Thyroid gland (tissue), 4 donors: ENCODE measurements around the gene CTNNBL1.

Experiments
- POLR2A ChIP-seq, 2 donors: fragments of 450-650 bp; IDR thresholded peaks; one replicate each; pipeline ENCODE4 v1.6.1; 2017; ENCODE audit warnings: antibody characterized with exemption in 2 of 2, mild to moderate bottlenecking in 2 of 2, moderate library complexity in 1 of 2
- TF ChIP-seq, protein P1 (sequence below), 6 experiments: fragments of 200-600 bp in 3 of 6; fragments of 450-650 bp in 3 of 6; sonication (generic) in 3 of 6; IDR thresholded peaks; one replicate each; pipeline ENCODE4 v1.5.1; 2016 to 2019; ENCODE audit warnings: antibody characterized with exemption in 6 of 6, mild to moderate bottlenecking in 2 of 6, inconsistent platforms in 1 of 6, moderate library complexity in 1 of 6

DNA sequence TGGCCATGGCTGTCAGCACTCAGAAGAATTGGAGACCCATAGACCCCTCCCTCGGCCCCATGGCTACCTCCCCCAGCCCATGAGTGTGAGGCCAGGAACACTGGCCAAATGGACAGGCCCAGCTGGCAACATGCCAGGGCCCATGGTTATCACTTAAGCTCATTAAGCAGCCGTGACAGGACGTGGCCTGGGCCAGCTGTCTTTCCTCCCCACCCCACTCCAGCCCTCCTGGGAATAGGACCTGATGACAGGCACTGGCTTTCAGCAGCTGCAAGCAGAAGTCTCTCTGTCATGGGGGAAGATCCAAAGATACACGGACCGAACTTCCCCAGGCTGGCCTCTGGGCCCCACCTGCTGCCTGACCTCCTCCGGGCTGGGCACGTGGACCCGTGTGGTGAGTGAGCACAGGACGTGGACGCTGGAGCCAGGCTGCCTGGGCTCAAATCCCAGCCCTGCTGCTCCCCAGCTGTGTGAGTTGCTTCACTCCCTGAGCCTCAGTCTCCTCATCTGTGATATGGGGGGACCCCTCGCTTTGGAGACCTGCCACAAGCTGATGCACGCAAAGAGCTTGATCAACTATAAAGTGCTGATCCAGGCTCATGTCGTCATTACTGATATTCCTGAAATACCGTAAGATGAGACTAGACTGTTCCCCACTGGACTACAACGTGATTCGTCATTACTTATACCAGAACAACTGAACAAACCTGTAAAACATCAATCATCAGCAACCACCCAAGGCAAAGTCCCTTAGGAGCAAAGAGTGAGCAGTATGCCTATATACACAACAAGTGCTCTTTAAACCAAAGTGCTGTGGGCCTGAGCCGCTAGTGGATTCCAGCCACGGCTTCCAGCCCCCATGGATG is 187.1 kb downstream of the CTNNBL1 start:
- TF ChIP-seq, protein P1, sequence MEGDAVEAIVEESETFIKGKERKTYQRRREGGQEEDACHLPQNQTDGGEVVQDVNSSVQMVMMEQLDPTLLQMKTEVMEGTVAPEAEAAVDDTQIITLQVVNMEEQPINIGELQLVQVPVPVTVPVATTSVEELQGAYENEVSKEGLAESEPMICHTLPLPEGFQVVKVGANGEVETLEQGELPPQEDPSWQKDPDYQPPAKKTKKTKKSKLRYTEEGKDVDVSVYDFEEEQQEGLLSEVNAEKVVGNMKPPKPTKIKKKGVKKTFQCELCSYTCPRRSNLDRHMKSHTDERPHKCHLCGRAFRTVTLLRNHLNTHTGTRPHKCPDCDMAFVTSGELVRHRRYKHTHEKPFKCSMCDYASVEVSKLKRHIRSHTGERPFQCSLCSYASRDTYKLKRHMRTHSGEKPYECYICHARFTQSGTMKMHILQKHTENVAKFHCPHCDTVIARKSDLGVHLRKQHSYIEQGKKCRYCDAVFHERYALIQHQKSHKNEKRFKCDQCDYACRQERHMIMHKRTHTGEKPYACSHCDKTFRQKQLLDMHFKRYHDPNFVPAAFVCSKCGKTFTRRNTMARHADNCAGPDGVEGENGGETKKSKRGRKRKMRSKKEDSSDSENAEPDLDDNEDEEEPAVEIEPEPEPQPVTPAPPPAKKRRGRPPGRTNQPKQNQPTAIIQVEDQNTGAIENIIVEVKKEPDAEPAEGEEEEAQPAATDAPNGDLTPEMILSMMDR (IDR thresholded peaks at IDR 0.05), result no peak
- no peak for TF ChIP-seq POLR2A (IDR thresholded peaks at IDR 0.05)
